GM12891 (cell line): ENCODE data around the gene TJP3.

Experiments used
- PAX5 ChIP-seq: IDR thresholded peaks from 2 replicates; pipeline ENCODE4 v1.6.1; 2011; ENCODE audit warnings: low read length, moderate library complexity, mild to moderate bottlenecking; ENCODE audit not compliant: insufficient read depth, severe bottlenecking
- POLR2A ChIP-seq: IDR thresholded peaks from 2 replicates; pipeline ENCODE4 v1.6.1; 2011; ENCODE audit warnings: low read depth, low read length, control low read depth
- POU2F2 ChIP-seq: IDR thresholded peaks from 2 replicates; pipeline ENCODE4 v1.6.1; 2011; ENCODE audit warnings: low read depth, mild to moderate bottlenecking, control low read depth, low read length, moderate library complexity

DNA sequence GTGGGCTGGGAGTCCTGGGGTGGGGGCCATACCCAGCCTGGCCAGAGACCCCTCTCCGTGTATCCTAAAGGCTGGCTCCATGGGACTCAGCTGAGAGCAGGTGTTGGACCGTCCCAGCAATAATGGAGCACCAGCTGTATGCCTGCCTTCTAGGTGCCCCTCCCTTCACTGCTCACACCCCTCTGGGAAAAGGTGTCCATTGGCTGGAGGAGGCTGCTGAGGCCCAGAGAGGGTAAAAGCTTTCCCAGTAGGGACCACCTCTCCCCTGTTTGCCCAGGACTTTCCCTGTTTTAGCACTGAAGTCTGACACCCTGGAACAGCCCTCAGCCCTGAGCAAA, 67.2 kb downstream of the TJP3 start:
- no peak for TF ChIP-seq POLR2A
- TF ChIP-seq POU2F2, result no peak
- no peak for TF ChIP-seq PAX5
